Chondrocyte (in vitro differentiated cells): Measurements from ENCODE around the gene EML4. TPM values are rescaled to one million over a fixed set of nuclear protein-coding genes. Genes with fewer than 3 reads are reported as not detected.
A peak's percentile ranks its signal among the peaks of the same experiment; 100 is the strongest.
"Not testable (repeated sequence)": the region's sequence is repeated elsewhere in the genome, so short reads cannot be mapped to it uniquely, and the experiment has no call there.

Experiments used
- DNase-seq: peaks from one replicate; pipeline ENCODE4 v3.0.0; 2021; ENCODE audit warnings: mixed read lengths, low spot score
- H3K27ac Mint-ChIP-seq: one replicate; pipeline ENCODE4 v1.8.0; 2021; ENCODE audit warnings: mild to moderate bottlenecking, moderate library complexity, mixed read lengths; ENCODE audit not compliant: unreplicated experiment
- H3K27me3 Mint-ChIP-seq: 2 replicates; pipeline ENCODE4 v1.8.0; 2021; ENCODE audit warnings: low read depth, mixed read lengths
- H3K36me3 Mint-ChIP-seq: 2 replicates; pipeline ENCODE4 v1.8.0; 2021; ENCODE audit warnings: low read depth, mixed read lengths
- H3K4me1 Mint-ChIP-seq: 2 replicates; pipeline ENCODE4 v1.8.0; 2021; ENCODE audit warnings: low read depth, mild to moderate bottlenecking, mixed read lengths
- H3K4me3 Mint-ChIP-seq: one replicate; pipeline ENCODE4 v1.8.0; 2021; ENCODE audit warnings: mild to moderate bottlenecking, moderate library complexity, mixed read lengths; ENCODE audit not compliant: unreplicated experiment
- H3K9me3 Mint-ChIP-seq: 2 replicates; pipeline ENCODE4 v1.8.0; 2021; ENCODE audit warnings: low read depth, mixed read lengths
- CTCF ChIP-seq: fragments of 200-600 bp; sonication (generic); IDR thresholded peaks from 2 replicates; pipeline ENCODE4 v1.5.0; 2021; ENCODE audit warnings: antibody characterized with exemption, mild to moderate bottlenecking, moderate library complexity
- long read RNA-seq: library from polyadenylated mRNA; stranded (forward); transcript quantifications from one replicate; pipeline ENCODE4 v2.0.0, GENCODE V29; 2021
- total RNA-seq: library from RNA; stranded (reverse); gene quantifications from 3 replicates; pipeline ENCODE4 v1.2.1, GENCODE V29; 2021

The EML4 gene
- 49.5 to 50.0 TPM (median 49.9 TPM) in 3 replicates for total RNA-seq
- long read RNA-seq, full-length matches to known transcripts = 48 of 78 reads
- long read RNA-seq, partial matches to known transcripts = 5 of 78 reads
- long read RNA-seq, other reads (novel, unspliced or antisense) = 25 of 78 reads

- Mint-ChIP-seq H3K4me1 (peaks cover 13% of the 10 kb centered on the region), H3K4me3 (no peak within 1 kb of the TSS), H3K9me3 (no peaks in the 10 kb centered on the region), H3K27me3 (peaks cover 2% of the 10 kb centered on the region), H3K36me3 (no peaks in the 10 kb centered on the region), H3K27ac (peak within 1 kb of the TSS; percentile 74)
- DNase-seq = peak; percentile 97
- no peak for TF ChIP-seq CTCF
Observed at GRCh38 chr2:42169100-42169873, at the start of gene EML4. Gene EML4 (plus strand): TSS chr2:42169353. CDS start chr2:42169612, 259 bp downstream.

GRCh38 chr2:42123426-42123825 is 45.7 kb upstream of the EML4 start:
- Mint-ChIP-seq H3K36me3 (no peaks in the 10 kb centered on the region), H3K27me3 (no peaks in the 10 kb centered on the region), H3K27ac (no peak overlapping the region), H3K9me3 (no peaks in the 10 kb centered on the region), H3K4me1 (peaks cover 44% of the 10 kb centered on the region), H3K4me3 (no peak overlapping the region)
- no peak for DNase-seq
- TF ChIP-seq CTCF = no peak

GRCh38 chr2:42124011-42124785 is 45.0 kb upstream of the EML4 start:
- Mint-ChIP-seq H3K4me3 (no peak overlapping the region), H3K27ac (peak overlapping the region; percentile 77), H3K36me3 (no peaks in the 10 kb centered on the region), H3K4me1 (peaks cover 47% of the 10 kb centered on the region), H3K9me3 (no peaks in the 10 kb centered on the region), H3K27me3 (no peaks in the 10 kb centered on the region)
- no peak for TF ChIP-seq CTCF
- no peak for DNase-seq

DNA sequence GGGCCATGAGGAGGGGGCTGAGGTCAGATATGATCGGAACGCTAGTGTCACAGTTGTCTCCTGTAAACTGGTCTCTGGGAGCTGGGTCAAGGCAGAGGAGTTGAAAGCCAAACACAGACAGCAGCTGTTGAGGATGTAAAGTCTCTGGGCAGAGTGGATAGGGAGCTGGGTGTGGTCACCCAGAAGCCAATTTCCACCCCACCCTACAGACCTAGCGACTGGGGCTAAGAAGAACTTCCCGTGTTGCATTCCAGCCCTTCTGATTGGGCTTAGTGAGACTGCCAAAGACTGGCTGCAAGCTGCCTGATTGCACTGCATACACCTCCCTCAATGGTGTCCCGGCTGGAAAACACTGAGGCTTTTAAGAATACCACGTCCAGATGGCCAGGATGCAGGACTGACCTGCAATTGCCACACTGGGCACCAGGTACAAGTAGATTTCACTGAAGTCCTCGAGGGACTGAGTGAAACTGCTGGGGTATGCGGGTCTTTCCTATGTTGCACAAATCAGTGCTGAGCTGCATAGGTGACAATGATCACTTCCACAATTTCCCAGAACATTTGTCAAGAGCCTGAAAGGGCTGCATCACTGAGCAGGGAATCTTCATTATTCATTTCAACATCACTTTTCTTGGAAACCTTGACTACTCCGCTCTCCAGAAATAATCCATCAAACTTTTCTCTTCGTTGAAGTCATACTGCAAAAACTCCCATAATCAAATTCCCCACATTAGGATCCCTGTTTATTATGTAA is 43.1 kb upstream of the EML4 start:
- Mint-ChIP-seq H3K27me3 (no peaks in the 10 kb centered on the region), H3K27ac (no peak overlapping the region), H3K9me3 (no peaks in the 10 kb centered on the region), H3K4me3 (no peak overlapping the region), H3K36me3 (no peaks in the 10 kb centered on the region), H3K4me1 (peaks cover 60% of the 10 kb centered on the region)
- TF ChIP-seq CTCF = no peak
- DNase-seq = no peak

DNA sequence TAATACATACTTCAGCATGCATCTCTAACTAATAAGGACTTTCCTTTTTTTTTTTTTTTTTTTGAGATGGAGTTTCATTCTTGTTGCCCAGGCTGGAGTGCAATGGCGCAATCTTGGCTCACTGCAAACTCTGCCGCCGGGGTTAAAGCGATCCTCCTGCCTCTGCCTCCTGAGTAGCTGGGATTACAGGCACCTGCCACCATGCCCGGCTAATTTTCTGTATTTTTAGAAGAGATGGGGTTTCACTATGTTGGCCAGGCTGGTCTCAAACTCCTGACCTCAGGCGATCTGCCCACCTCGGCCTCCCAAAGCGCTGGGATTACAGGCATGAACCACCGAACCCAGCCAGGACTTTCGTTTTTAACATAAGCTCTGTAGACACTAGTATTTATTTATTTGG is 42.3 kb upstream of the EML4 start:
- H3K27ac Mint-ChIP-seq, H3K4me3 Mint-ChIP-seq, H3K9me3 Mint-ChIP-seq, H3K27me3 Mint-ChIP-seq, H3K36me3 Mint-ChIP-seq, DNase-seq: not testable (repeated sequence)
- peaks cover 66% of the 10 kb centered on the region for H3K4me1 Mint-ChIP-seq
